ENCODE measurements around the gene CUL4B.
"Not testable (repeated sequence)": the region's sequence is repeated elsewhere in the genome, so short reads cannot be mapped to it uniquely, and the experiment has no call there.

Gene CUL4B

DNA sequence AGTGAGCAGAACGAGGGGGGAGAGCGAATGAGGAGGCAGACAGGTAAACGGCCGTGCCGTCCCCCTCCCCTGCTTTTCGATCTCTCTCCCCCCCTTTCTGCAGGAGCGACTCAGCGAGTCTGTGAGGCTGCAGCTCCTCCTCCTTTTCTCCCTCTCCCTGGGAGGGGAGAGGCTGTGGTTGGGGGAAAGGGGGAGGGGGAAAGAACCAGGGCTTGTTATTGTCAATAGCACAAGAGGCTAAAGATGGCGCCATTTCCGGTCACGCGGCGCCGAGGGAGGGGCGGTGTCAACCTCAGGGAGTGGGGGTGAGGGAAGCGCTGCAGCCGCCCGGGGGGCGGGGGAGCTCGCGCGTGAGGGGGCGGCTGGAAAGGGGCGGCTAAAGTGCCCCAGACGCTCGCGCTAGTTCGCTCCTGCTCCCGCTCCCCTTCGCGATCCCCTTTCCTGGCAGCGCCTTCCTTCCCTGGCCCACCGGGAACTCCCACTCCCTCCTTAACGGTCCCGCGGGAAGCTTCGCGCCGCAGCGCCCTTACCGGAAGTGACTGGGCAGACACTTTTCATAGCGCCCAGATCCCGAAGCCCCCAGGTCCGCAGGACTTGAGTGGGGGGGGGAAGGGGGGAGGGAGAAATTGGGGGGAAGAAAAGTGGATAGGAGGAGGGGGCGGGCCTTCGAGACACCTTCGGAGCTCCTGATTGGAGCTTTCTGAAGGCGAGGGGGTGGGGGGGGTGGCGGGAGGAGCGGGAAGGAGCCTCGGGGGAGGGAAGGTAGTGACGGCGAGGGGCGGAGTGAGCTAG lies at the start of gene CUL4B:
TSS of gene CUL4B (minus strand) at position 121 of the 792 bp plus-strand sequence. CDS start 324 bp downstream, outside the sequence.
- DNase-seq = peak; percentile 93

DNA sequence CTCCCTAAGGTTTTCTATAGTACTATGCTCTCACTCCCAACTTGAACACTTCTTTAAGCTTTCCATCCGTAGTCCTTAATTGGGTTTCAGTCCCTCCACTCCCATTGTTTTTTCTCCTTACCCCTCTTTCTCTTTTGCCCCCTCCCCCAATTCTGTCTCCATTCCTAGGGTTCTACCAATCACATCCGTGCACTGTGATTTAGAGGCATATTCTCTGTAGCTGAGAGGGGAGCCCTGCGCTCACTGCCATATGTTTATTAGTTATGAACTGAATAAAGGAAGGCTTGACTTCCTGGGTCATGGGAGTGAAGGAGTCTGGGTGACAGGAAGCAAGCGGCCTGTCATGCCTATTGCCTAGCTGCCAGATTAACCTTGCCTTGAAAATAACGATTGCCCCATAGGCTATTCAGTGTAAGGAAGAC lies 43.6 kb upstream of the CUL4B start:
- DNase-seq = peak; percentile 63

DNA sequence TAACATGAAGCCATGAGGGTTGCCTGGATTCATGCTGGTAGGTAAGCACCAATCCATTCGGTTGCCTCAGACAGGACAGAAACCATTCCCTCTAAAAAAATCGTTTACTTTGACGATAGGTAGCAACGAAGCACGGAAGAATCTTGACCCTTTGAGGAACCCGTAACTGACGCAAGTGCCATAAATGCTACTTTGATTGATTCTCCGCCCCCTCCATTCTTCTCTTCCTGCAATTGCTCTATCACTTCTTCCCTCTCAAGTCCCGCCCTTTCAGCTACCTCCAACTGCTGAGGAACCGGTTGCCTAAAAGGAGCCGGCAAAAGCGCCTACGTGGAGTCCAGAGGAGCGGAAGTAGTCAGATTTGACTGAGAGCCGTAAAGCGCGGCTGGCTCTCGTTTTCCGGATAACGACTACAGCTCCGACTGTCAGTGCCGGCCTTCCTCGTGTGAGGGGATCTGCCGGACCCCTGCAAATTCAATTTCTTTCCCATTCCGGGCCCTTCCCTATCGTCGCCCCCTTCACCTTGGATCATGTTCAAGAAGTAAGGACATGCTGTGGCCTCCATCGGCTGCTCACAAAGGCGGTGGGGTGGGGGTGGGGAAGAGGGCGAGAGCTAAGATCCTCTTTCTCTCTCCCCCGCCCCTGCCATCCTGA lies 43.1 kb upstream of the CUL4B start, which contains the start of gene MCTS1:
TSS of gene MCTS1 (plus strand) at position 395 of the 654 bp plus-strand sequence. CDS start at position 531, 136 bp downstream.
- DNase-seq = peak; percentile 99

DNA sequence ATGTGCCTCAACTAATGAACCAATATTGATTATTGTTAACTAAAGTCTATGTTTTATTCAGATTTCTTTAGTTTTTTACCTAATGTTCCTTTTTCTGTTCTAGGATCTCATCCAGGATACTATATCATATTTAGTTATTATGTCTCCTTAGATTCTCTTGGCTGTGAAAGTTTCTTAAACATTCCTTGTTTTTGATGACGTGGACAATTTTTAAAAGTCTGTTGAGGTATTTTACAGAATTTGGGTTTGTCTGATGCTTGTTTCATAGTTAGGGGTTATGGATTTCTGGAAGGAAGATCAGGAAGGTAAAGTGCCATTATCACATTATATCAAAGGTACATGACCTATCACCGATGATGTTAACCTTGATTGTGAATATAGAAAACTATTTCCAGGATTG lies 24.9 kb upstream of the CUL4B start:
- no peak for DNase-seq

DNA sequence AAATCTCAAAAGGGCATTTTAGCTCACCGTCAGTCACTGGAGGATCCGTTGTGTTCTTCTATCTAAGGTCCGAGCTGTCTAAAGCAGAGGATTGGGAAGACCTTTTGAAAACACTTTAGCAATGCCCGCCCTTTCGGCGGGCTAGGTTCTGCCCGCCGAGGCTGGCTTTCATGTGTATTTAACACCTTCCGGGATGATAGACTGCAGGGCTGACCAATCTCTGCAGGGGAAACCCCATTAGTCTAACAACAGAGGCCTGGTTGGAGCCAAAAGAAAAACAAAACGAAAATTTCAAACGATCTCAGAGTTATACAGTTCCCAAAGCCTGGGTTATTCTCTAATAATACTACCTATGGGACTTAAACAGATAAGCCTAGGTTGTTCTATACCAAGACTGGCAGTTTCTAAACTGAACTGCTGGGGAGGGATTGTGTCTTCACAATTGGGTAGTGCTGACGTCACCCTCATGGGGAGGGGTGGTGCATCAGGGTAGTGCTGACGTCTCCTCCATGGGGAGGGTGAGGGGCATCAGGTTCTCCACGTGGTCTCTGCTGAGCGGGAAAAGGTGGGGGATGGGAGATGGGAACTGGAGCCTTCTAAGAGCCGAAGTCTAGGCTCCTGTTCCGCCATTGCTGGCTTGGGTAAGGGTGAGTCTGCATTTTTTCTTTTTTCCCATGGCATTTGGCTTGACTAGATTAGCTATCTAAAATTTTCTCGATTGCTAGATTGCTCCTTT lies 14.8 kb upstream of the CUL4B start:
- DNase-seq = no peak

DNA sequence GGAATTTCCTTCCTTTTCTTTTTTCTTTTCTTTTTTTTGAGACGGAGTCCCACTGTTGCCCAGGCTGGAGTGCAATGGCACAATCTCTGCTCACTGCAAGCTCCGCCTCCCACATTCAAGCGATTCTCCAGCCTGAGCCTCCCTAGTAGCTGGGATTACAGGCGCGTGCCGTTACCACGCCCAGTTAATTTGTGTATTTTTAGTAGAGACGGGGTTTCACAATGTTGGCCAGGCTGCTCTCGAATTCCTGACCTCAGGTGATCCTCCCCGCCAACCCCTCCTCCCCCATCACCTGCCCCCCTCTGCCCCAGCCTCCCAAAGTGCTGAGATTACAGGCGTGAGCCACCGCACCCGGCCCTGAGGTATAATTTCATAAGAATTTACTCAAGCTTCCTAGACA lies 13.0 kb upstream of the CUL4B start:
- DNase-seq = not testable (repeated sequence)

DNA sequence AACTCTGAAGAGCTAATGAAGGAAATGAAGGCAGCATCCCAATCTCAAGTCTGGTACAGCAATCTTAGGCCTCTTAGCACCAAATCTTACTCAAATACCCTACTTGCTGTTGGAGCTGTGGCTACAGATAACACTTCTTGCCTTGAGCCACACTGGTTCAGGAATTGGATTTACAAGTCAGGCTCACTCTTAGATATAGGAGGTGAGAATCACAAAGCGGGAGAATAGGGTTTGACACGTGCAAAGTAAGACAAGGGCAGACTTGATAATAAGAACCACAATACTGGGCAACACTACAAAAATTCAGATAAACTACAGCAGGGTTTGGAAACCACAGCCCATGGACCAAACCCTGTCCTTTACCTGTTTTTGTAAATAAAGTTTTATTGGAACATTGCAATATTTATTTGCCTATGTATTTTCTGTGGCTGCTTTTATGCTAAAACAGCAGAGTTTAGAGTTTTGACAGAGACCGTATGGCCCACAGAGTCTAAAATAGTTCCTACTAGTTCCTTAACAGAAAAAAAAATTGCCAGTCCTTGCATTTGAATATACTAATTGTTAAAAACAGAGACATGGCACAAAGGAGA lies 9.3 kb upstream of the CUL4B start:
- no peak for DNase-seq

DNA sequence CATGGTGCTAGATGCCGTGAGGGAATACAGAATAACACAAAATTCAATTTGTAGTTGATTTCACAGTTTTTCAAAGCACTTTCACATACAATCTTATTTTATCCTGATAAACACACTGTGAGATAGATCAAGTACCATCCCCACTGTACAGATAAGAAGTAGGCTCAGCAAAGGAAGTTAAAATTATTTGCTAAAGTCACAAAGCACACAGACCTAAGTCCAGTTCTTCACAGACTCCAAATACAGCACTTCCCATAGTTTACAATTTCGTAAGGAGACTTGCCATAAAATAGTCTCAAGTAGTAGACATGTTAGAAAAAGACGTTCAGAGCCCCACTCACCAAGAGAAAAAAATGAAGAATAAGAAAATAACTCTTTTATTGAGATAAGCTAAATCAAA lies 7.8 kb upstream of the CUL4B start:
- DNase-seq = no peak

DNA sequence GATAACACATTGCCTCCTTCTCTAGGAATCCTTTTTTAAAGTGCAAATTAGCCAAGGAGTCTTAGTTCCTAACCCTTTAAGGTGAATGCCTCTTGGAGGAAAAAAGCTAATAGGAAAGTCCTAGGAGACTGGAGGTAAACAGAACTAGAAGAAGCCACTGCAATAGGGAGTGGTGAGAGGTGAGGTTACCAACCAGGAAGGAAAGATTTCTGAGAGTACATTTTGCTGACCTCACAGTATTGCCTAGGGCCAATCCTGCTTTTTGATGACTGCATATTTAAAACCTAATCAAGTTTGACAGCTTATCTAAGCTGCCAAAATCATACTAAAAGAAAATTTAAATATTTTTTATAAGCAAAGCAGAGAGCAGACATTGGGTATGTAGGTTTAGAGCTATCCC lies 7.3 kb upstream of the CUL4B start:
- DNase-seq = no peak

DNA sequence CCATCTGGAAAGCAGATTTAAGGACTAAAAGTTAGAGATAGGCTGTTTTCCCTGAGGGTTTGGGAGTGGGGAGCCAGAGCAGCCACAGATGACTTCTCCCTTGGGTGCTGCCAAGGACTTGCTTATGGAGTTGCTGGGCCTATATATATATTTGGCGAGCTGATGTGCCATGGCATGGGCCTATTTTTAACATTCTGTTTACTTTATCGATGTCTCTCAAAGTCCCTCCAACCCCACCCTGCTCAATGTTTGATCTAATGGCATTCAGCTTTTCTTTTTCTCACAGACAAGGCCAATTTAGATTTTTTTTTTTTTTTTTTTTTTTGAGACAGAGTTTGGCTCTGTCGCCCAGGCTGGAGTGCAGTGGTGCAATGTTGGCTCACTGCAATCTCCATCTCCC lies 6.1 kb upstream of the CUL4B start:
- no peak for DNase-seq

DNA sequence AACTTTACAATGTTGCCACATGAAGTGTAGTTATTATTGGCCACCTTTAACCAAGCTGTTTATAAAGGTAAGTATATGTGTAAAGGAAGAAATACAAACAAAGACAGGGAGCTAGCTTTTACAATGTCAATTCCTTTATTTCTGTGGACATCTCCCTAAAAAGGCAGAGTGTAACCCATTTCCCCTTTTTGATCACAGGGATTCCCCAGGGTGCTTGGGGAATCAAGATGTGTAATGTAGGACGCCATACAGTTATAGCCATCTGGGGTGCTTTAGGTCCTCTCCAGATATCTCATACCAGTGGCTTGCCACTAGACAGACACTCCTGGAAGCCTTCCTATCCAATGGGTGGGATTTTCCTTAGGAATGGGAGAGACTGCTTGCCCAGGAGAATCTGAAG lies 4.2 kb upstream of the CUL4B start:
- DNase-seq = no peak

DNA sequence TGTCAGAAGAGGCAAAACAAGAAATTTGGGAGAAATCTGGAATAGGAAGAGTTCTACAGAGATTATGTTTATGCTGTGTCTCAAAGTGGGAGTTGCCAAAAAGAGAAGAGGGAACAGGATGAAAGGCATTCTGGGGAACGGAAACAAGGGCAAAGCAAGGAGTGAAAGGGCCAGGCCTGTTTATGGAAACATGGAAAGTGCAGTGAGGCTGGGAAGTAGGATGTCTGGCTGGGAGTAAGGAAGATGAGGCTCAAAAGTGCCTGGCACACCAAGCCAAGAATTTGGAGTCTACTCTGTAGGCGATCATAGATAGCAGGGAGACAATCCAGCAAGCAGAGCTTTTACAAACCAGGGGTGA lies 1.8 kb upstream of the CUL4B start:
- DNase-seq = no peak

DNA sequence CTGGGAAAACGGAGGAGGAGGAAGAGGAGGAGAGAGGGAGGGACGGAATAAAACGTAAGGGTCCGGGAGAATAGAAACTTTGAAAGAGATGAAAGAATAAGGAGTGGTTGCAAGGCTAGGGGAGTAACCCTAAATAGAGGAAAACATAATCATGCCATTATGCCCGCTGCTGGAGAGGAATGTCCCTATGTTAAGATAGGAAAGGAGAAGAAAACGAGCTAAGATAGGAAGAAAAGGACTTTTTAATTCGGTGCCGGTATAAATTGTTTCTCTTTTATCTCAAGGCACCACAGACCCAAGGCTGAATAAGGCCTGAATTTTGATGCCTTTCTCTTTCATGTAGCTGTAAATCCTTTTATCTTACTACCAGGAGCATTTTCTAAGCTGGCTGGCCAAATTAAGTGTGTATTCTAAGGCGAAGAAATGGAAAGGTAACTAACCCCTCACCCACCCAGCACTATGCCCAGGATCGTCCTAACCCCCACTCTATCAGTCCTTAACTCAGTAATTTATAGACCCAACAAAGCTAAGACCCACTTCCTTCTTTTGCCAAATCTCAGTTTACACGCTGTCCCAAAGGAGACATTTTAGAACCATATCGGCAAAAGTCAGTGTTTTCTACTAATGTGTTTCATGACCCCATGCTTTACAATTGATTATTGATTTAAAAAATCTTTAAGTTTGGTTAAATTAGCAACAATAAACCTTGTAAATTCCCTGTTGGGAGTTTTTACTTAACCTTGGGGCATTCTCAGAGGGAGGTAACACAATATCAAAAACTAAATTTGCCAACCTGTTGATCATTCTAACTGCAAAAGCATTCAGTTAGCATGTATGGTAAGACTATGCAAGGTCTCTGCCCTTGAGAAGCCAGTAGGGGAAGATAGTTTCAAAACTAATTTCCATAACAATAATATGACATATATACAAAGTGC lies 1.1 kb upstream of the CUL4B start:
- no peak for DNase-seq

DNA sequence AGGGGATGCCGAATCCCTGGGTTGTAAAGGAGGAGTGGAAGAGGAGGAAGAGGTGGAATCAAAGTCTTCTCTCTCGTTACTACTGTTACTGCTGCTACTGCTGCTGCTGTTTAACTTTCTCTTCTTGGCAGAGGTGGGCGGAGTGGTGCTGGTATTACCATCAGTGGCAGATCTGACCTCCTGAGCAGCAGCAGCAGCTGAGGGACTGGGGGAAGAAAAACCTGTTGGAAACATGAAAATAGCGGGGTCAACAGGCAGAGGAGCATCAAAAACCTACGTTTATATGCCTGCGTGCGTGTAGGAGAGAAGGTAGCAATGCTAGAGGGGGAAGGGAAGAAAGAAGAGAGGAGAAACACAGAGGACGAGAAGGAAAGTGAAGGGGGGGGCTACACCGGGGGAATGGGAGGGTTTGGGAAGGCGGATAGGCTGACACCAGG lies 339 bp downstream of the CUL4B start:
- peak; percentile 79 for DNase-seq

DNA sequence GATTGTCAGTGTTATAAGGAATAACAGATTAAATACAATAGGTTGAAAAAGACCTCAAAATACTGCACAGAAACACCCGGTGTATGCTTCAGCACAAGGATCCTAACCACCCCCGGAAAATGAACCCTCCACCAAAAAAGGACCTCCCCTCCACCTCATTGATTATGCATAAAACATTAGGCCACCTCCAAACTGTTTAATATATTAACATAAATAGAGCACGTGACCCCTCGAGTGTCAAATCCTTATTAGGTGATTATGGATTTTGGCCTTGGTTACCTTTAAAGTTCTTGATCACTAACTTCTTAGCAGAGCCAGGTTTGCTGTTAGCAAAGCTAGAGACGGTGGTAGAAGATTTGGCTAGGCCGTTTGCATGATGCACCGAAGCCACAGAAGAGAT lies 958 bp downstream of the CUL4B start:
- DNase-seq = no peak

DNA sequence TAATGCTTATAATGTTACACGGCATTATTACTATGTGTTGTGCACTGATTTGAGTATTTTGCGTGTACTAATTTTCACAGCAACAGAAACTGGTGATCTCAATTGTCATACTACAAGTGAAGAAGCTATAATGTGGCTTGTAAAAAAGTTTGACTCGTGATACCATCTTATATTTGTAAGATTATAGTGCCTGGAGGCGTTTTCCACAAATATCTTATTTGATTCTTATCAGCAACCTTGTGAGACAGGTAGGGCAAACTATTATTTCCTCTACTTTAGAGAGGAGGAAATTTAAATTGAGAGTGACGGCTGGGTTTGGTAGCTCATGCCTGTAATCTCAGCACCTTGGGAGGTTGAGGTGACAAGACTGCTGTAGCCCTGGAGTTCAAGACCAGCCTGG lies 4.5 kb downstream of the CUL4B start:
- no peak for DNase-seq

DNA sequence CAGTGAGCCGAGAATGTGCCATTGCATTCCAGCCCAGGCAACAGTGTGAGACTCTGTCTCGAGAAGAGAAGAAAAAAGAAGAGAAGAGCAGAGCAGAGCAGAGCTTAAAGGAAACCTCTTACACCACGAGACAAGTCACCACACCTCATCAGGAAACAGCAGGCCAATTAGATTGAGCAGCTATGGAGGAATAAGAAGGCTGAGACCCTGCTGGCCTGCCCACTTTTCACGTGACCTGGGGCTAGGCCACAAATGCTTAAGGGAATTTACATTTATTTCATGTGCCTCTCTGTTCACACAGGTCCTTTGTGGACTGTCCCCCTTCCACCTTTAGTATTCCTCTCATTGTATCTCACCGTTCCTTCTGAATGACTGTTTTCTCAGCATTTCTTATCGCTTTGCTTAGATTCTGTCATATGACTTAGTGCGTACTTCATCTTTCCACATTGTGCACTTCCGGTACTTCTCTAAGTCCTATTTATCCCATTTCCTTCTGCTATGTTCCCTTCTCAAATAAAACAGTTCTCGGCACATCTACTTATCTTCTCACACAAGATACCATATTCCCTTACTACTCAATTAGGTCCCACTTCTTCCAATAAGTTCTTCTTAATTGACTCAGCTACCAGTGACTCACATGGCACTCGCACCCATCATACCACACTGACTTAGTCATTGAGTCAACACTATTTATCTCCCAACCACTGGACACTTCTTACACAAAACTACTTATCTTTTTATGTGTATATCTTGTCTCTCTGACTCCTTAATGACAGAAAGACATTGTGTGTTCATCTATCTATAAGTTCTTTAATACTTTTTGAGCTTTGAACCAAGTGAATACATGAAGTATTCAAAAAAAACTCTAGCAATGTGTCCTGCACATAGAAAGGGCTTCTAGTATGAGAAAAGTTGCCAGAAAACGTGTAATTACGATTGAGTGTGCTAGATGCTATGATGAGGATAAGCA lies 11.0 kb downstream of the CUL4B start:
- no peak for DNase-seq

DNA sequence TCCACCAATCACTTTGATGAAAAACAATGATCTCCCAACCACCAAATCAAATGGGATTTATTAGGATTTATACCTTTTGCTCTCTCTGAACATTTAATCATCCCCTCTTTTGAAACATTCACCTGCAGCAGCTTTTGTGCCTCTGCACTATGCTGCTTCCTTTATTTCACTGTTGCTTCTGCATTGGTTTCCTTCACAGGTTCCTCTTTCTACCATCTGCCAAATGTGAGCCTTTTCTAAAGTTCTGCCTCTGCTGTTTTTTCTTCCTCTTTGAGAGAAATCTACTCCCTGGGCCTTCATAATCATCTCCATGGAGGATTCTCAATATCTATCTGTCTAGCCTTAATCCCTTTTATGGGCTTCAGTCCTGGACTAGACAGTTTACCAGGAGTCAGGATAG lies 24.7 kb downstream of the CUL4B start:
- no peak for DNase-seq

DNA sequence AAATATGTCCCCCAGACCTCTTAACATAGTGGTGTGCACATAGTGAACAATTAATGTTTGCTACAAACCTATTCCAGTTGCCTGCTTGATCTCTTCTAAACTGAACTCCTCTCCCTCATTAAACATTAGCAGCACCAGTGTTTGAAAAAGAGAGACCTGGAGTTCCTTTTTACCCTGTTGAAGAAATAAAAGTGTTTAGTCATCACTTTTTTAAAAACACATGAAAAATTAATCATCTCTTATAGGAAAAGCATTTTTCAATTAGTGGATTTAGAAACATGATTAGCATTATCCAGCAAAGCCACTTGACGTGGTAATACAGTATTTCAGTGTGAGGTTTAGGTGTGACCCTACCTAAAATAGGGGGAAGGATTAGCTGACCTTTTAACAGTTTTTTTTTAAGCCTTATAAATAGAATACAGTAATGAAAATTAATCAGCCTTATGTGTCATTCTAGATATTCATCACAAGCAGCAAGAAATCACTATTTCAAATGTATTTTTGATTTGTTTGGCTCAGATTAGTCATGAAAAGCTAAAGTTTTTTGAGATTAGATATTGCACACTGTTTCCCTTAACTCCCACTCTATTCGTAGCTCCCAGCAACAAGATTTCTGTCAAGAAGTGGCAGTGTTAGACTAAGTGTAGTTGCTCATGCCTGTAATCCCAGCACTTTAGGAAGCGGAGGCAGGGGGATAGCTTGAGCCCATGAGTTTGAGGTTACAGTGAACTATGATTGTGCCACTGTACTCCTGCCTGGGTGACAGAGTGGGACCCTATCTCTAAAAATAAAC lies 26.2 kb downstream of the CUL4B start:
- DNase-seq = no peak

DNA sequence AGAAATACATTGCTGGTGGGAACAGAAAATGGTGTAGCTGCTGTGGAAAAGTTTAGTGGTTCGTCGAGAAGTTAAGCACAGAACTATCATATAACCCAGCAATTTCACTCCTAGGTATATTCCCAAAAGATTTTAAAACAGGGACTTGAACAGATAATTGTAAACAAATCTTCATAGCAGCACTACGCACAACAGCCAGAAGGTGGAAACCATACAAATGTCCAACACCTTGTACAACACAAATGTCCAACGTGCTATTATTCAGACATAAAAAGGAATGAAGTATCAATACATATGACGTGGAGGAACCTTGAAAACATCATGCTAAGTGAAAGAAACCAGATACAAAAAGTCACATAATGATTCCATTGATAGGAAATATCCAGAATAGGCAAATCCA lies 37.9 kb downstream of the CUL4B start:
- no peak for DNase-seq
